H1 (cell line): ENCODE data around the gene COL12A1. TPM values are rescaled to one million over a fixed set of nuclear protein-coding genes. Genes with fewer than 3 reads are reported as not detected.

Experiments
- CTBP2 ChIP-seq: IDR thresholded peaks from 2 replicates; pipeline ENCODE4 v1.7.0; 2011; ENCODE audit warnings: borderline replicate concordance, mild to moderate bottlenecking, moderate library complexity, mixed read lengths, low read length; ENCODE audit not compliant: insufficient read depth, insufficient read length
- RNF2 ChIP-seq: fragments of 200-900, 300-1000 bp; sonication (generic); IDR thresholded peaks from 2 replicates; pipeline ENCODE4 v1.7.1; 2016; ENCODE audit warnings: borderline replicate concordance, low read depth, mild to moderate bottlenecking, antibody characterized with exemption, low read length; ENCODE audit not compliant: poor library complexity, severe bottlenecking; ENCODE audit errors: missing control alignments
- RXRA ChIP-seq: IDR thresholded peaks from 2 replicates; pipeline ENCODE4 v1.6.1; 2011; ENCODE audit warnings: low read depth, mild to moderate bottlenecking, low read length, moderate library complexity; ENCODE audit not compliant: insufficient read depth
- SP2 ChIP-seq: IDR thresholded peaks from 2 replicates; pipeline ENCODE4 v1.6.1; 2012; ENCODE audit warnings: mild to moderate bottlenecking, low read length, inconsistent platforms
- USF2 ChIP-seq: IDR thresholded peaks from 2 replicates; pipeline ENCODE4 v1.6.1; 2011; ENCODE audit warnings: low read length, improper control_type of control experiment
- polyA plus RNA-seq, 7 experiments: library from polyadenylated mRNA; depleted of rRNA in 3 of 7; stranded (reverse) in 5 of 7; unstranded in 2 of 7; fragments of >200 nt in 5 of 7; fragments of 200-250 nt in 2 of 7; gene quantifications; 1 replicate in 5 of 7; 2 replicates in 1 of 7; 4 replicates in 1 of 7; pipeline versions ENCODE4 v1.2.1 to v1.2.3, GENCODE V29; 2011 to 2013; ENCODE audit warnings: missing spikeins in 2 of 7, mixed read lengths in 2 of 7
- total RNA-seq: library from RNA; stranded (reverse); fragmentation: NEBNext Ultra II Directional; extraction: Animal tissue kit (Norgen Biotek cat#: 25700); gene quantifications from 2 replicates; pipeline ENCODE4 v1.2.1, GENCODE V29; 2021

Gene COL12A1
- total and polyA plus RNA-seq, 2 of the 8 experiments (the other 6 are each of a cell fraction or from before 2014, with no cell fraction given): 1.4 to 4.7 TPM

GRCh38 chr6:75085931-75086635 lies 119.8 kb downstream of the COL12A1 start (continued):
- TF ChIP-seq USF2: no peak
- TF ChIP-seq SP2: no peak
- no peak for TF ChIP-seq RNF2
- no peak for TF ChIP-seq CTBP2
- no peak for TF ChIP-seq RXRA
